Neural crest cell (in vitro differentiated cells): Measurements from ENCODE around the gene THAP12. TPM values are rescaled to one million over a fixed set of nuclear protein-coding genes. Genes with fewer than 3 reads are reported as not detected.

ENCODE experiments used
- DNase-seq: peaks from one replicate; pipeline ENCODE4 v3.0.0; 2021; ENCODE audit warnings: low read depth, mixed read lengths, low spot score
- H3K27ac Mint-ChIP-seq: one replicate; pipeline ENCODE4 v1.8.0; 2021; ENCODE audit warnings: mild to moderate bottlenecking, mixed read lengths; ENCODE audit not compliant: unreplicated experiment
- H3K27me3 Mint-ChIP-seq: 2 replicates; pipeline ENCODE4 v1.8.0; 2021; ENCODE audit warnings: low read depth, mild to moderate bottlenecking, mixed read lengths
- H3K36me3 Mint-ChIP-seq: 2 replicates; pipeline ENCODE4 v1.8.0; 2021; ENCODE audit warnings: low read depth, mild to moderate bottlenecking, mixed read lengths
- H3K4me1 Mint-ChIP-seq: 2 replicates; pipeline ENCODE4 v1.8.0; 2021; ENCODE audit warnings: mixed read lengths
- H3K4me3 Mint-ChIP-seq: one replicate; pipeline ENCODE4 v1.8.0; 2021; ENCODE audit warnings: mild to moderate bottlenecking, mixed read lengths
- H3K9me3 Mint-ChIP-seq: 2 replicates; pipeline ENCODE4 v1.8.0; 2021; ENCODE audit warnings: mixed read lengths
- total RNA-seq: library from RNA; stranded (reverse); gene quantifications from 2 replicates; pipeline ENCODE4 v1.2.1, GENCODE V29; 2021
- TF ChIP-seq, protein P1 (sequence below): fragments of 200-600 bp; sonication (generic); conservative IDR thresholded peaks from 2 replicates; pipeline ENCODE4 v1.5.0; 2021; ENCODE audit warnings: antibody characterized with exemption, mild to moderate bottlenecking

The THAP12 gene
- total RNA-seq, 1 donor from 2014 or later, result 55.2 TPM

DNA sequence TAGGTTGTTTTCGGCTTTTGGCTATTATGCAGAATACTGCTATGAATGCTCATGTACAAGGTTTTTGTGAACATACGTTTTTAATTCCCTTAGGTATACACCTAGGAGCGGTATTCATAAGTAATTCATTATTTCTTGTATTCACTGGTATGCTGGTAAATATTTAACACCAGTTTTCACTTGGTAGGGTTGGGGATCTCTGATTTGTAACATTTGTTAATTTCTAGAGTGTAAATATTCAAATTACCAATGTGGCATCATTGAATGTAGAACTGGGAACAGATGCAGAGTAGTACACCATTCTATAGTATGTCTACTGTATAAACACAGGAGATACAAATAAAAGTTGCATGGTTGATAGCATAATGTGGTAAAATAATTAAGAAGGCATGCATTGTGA lies 16.5 kb upstream of the THAP12 start:
- no peak for DNase-seq
- Mint-ChIP-seq H3K9me3 (no peaks in the 10 kb centered on the region), H3K27me3 (no peaks in the 10 kb centered on the region), H3K4me3 (no peak overlapping the region), H3K27ac (no peak overlapping the region), H3K4me1 (peaks cover 5% of the 10 kb centered on the region), H3K36me3 (no peaks in the 10 kb centered on the region)
- TF ChIP-seq, protein P1, sequence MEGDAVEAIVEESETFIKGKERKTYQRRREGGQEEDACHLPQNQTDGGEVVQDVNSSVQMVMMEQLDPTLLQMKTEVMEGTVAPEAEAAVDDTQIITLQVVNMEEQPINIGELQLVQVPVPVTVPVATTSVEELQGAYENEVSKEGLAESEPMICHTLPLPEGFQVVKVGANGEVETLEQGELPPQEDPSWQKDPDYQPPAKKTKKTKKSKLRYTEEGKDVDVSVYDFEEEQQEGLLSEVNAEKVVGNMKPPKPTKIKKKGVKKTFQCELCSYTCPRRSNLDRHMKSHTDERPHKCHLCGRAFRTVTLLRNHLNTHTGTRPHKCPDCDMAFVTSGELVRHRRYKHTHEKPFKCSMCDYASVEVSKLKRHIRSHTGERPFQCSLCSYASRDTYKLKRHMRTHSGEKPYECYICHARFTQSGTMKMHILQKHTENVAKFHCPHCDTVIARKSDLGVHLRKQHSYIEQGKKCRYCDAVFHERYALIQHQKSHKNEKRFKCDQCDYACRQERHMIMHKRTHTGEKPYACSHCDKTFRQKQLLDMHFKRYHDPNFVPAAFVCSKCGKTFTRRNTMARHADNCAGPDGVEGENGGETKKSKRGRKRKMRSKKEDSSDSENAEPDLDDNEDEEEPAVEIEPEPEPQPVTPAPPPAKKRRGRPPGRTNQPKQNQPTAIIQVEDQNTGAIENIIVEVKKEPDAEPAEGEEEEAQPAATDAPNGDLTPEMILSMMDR, result no peak

- Mint-ChIP-seq H3K4me3 (no peak overlapping the region), H3K9me3 (no peaks in the 10 kb centered on the region), H3K27ac (no peak overlapping the region), H3K4me1 (peaks cover 5% of the 10 kb centered on the region), H3K36me3 (no peaks in the 10 kb centered on the region), H3K27me3 (no peaks in the 10 kb centered on the region)
- TF ChIP-seq, protein P1, result no peak
- no peak for DNase-seq
Observed at GRCh38 chr11:76395296-76395695, 14.4 kb upstream of the THAP12 start.

GRCh38 chr11:76394411-76394810 lies 13.5 kb upstream of the THAP12 start:
- H3K4me3 Mint-ChIP-seq, result no peak overlapping the region
- H3K36me3 Mint-ChIP-seq, result no peaks in the 10 kb centered on the region
- no peaks in the 10 kb centered on the region for H3K27me3 Mint-ChIP-seq
- no peaks in the 10 kb centered on the region for H3K9me3 Mint-ChIP-seq
- TF ChIP-seq, protein P1, result no peak
- no peak for DNase-seq
- H3K27ac Mint-ChIP-seq, result no peak overlapping the region
- H3K4me1 Mint-ChIP-seq, result peaks cover 2% of the 10 kb centered on the region

DNA sequence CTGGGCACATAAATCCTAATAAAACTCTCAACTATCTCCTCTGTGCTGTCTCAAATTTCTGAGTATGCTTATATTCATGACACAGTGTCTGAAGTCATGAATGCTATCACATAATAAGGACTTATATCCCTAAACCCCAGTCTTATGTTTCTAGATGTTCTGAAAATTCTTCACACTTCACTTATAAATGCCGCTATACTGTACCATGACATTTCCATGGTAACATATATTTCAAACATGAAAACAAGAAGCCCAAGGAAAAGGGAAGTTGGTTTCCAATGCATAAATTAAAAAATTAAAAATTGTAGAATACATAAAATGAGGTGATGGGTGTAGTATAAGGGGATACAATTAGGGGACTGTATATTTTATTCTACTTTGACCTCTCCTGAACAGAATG lies 11.9 kb upstream of the THAP12 start:
- H3K27me3 Mint-ChIP-seq, result no peaks in the 10 kb centered on the region
- no peaks in the 10 kb centered on the region for H3K9me3 Mint-ChIP-seq
- H3K27ac Mint-ChIP-seq, result no peak overlapping the region
- TF ChIP-seq, protein P1, result no peak
- H3K4me1 Mint-ChIP-seq, result no peaks in the 10 kb centered on the region
- DNase-seq, result no peak
- no peak overlapping the region for H3K4me3 Mint-ChIP-seq
- no peaks in the 10 kb centered on the region for H3K36me3 Mint-ChIP-seq

DNA sequence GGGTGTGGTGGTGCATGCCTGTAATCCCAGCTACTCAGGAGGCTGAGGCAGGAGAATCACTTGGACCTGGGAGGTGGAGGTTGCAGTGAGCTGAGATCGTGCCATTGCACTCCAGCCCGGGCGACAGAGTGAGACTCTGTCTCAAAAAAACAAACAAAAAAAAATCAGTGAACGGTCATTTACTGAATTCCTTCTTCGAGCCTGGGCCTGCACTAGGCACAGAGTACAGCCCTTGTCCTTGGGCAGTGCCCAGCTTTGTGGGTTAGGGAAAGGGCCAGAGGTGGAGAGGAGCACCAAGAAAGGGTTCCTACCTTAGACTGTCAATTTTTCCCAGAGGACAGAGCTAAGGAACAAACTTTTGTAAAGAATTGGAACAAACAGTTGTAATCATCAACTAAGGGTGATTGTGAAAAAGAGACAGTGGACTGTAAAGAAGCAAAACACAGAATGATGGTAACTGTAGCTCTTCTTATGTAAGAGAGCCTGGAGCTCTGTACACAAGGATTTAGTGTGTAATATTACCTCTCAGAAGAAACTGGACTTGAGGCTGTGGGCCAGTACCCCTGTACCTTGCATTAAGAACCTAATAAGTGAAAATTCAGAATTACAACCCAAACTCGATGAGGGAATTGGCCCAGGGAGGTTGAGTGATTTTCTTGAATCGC lies 11.0 kb upstream of the THAP12 start:
- H3K4me3 Mint-ChIP-seq, result no peak overlapping the region
- H3K27ac Mint-ChIP-seq, result no peak overlapping the region
- DNase-seq, result no peak
- H3K4me1 Mint-ChIP-seq, result no peaks in the 10 kb centered on the region
- H3K27me3 Mint-ChIP-seq, result no peaks in the 10 kb centered on the region
- no peaks in the 10 kb centered on the region for H3K9me3 Mint-ChIP-seq
- TF ChIP-seq, protein P1, result no peak
- H3K36me3 Mint-ChIP-seq, result no peaks in the 10 kb centered on the region
